Esophagus muscularis mucosa (tissue), 2 donors: Measurements from ENCODE around the gene NLK.

Experiments
- POLR2A ChIP-seq: fragments of 450-650 bp; IDR thresholded peaks from one replicate; pipeline ENCODE4 v1.6.1; 2017; ENCODE audit warnings: antibody characterized with exemption, moderate library complexity, mild to moderate bottlenecking, low read depth
- POLR2AphosphoS5 ChIP-seq, 2 donors: sonication (generic); formaldehyde crosslinking; IDR thresholded peaks; one replicate each; pipeline ENCODE4 v1.6.1; 2017; ENCODE audit warnings: antibody characterized with exemption in 2 of 2

- TF ChIP-seq POLR2A = no peak
- no peak for TF ChIP-seq POLR2AphosphoS5 (IDR thresholded peaks at IDR 0.05)
Measured at GRCh38 chr17:28216052-28216451, 173.6 kb downstream of the NLK start.
